HepG2 (cell line): ENCODE data around the gene PDYN. TPM values are rescaled to one million over a fixed set of nuclear protein-coding genes. Genes with fewer than 3 reads are reported as not detected.
A peak's percentile ranks its signal among the peaks of the same experiment; 100 is the strongest.

ENCODE experiments used
- CHD4 ChIP-seq: fragments of 200-600 bp; sonication (generic); IDR thresholded peaks from 2 replicates; pipeline ENCODE4 v1.7.0; 2017; ENCODE audit warnings: mild to moderate bottlenecking, low read length, borderline replicate concordance
- ELF3 ChIP-seq: IDR thresholded peaks from 2 replicates; pipeline ENCODE4 v1.6.1; 2016; ENCODE audit warnings: missing genetic modification reagents, missing compliant biosample characterization
- HNF4G ChIP-seq, 2 experiments: sonication (generic) in 1 of 2; formaldehyde crosslinking in 1 of 2; IDR thresholded peaks; 2 replicates each; pipeline versions ENCODE4 v1.4.0 to v1.6.1; 2011 to 2020; ENCODE audit warnings: borderline replicate concordance in 2 of 2, low read depth in 2 of 2, mild to moderate bottlenecking in 2 of 2, low read length in 1 of 2, missing genetic modification reagents in 1 of 2, moderate library complexity in 1 of 2
- KDM1A ChIP-seq: IDR thresholded peaks from 2 replicates; pipeline ENCODE4 v1.6.1; 2016; ENCODE audit warnings: missing compliant biosample characterization
- MEF2D ChIP-seq: sonication (generic); formaldehyde crosslinking; IDR thresholded peaks from 2 replicates; pipeline ENCODE4 v1.5.1; 2020; ENCODE audit warnings: mild to moderate bottlenecking, missing genetic modification reagents
- RAD21 ChIP-seq: fragments of 450-650 bp; formaldehyde crosslinking; IDR thresholded peaks from 2 replicates; pipeline ENCODE4 v1.5.0; 2020; ENCODE audit warnings: mild to moderate bottlenecking
- SALL1 ChIP-seq: sonication (generic); formaldehyde crosslinking; IDR thresholded peaks from 2 replicates; pipeline ENCODE4 v1.8.0; 2022; ENCODE audit warnings: mild to moderate bottlenecking, missing genetic modification reagents
- SETDB1 ChIP-seq: sonication (generic); formaldehyde crosslinking; IDR thresholded peaks from 2 replicates; pipeline ENCODE4 v1.5.1; 2020; ENCODE audit warnings: missing genetic modification reagents, mild to moderate bottlenecking, borderline replicate concordance
- SMYD3 ChIP-seq: sonication (generic); formaldehyde crosslinking; IDR thresholded peaks from 2 replicates; pipeline ENCODE4 v1.8.1; 2023; ENCODE audit warnings: mild to moderate bottlenecking, missing genetic modification reagents
- SRSF1 ChIP-seq: fragments of 200-400 bp; formaldehyde crosslinking; optimal IDR thresholded peaks from 2 replicates; pipeline ENCODE3; 2017; ENCODE audit warnings: mild to moderate bottlenecking, low read depth, low read length, moderate library complexity
- TCF7L2 ChIP-seq: IDR thresholded peaks from 2 replicates; pipeline ENCODE4 v1.6.1; 2011; ENCODE audit warnings: mild to moderate bottlenecking, low read depth, low read length, moderate library complexity
- ZFP36L1 ChIP-seq: sonication (generic); formaldehyde crosslinking; IDR thresholded peaks from 2 replicates; pipeline ENCODE4 v1.8.0; 2022; ENCODE audit warnings: mild to moderate bottlenecking, missing genetic modification reagents, moderate library complexity
- ZFX ChIP-seq: sonication (generic); formaldehyde crosslinking; IDR thresholded peaks from 2 replicates; pipeline ENCODE4 v1.4.0; 2020; ENCODE audit warnings: mild to moderate bottlenecking, low read depth, missing genetic modification reagents, moderate library complexity
- ZNF564 ChIP-seq: sonication (generic); formaldehyde crosslinking; IDR thresholded peaks from 2 replicates; pipeline ENCODE4 v1.8.1; 2023; ENCODE audit warnings: mild to moderate bottlenecking, missing genetic modification reagents
- ZNF607 ChIP-seq: sonication (generic); formaldehyde crosslinking; IDR thresholded peaks from 2 replicates; pipeline ENCODE4 v1.5.1; 2020; ENCODE audit warnings: missing genetic modification reagents, mild to moderate bottlenecking, borderline replicate concordance
- ZNF615 ChIP-seq: sonication (generic); formaldehyde crosslinking; IDR thresholded peaks from 2 replicates; pipeline ENCODE4 v1.5.0; 2020; ENCODE audit warnings: mild to moderate bottlenecking, missing genetic modification reagents, borderline replicate concordance
- ZNF841 ChIP-seq: sonication (generic); formaldehyde crosslinking; IDR thresholded peaks from 2 replicates; pipeline ENCODE4 v1.8.1; 2023; ENCODE audit warnings: missing genetic modification reagents, borderline replicate concordance
- polyA plus RNA-seq, 8 experiments: library from polyadenylated mRNA; depleted of rRNA in 3 of 8; stranded (reverse) in 7 of 8; unstranded in 1 of 8; fragments of >200 nt; fragmentation: Illumina TruSeq in 4 of 8; extraction: Trizol in 4 of 8; gene quantifications; 2 replicates each; pipeline versions ENCODE4 v1.2.1 to v1.2.3, GENCODE V29; 2011 to 2016; ENCODE audit warnings: low read depth in 4 of 8, missing spikeins in 1 of 8, mixed read lengths in 1 of 8; ENCODE audit not compliant: insufficient read depth in 1 of 8
- total RNA-seq, 5 experiments: library from RNA; depleted of rRNA; stranded (reverse); fragments of >200 nt; fragmentation: Illumina TruSeq; extraction: Trizol; gene quantifications; 2 replicates each; pipeline ENCODE4 v1.2.3, GENCODE V29; 2016; ENCODE audit warnings: low read depth in 1 of 5
- TF ChIP-seq, protein P1 (sequence below): sonication (generic); formaldehyde crosslinking; IDR thresholded peaks from 2 replicates; pipeline ENCODE4 v1.4.0; 2020; ENCODE audit warnings: missing genetic modification reagents; ENCODE audit errors: not compliant biosample characterization
- TF ChIP-seq, protein P2 (sequence below): sonication (generic); formaldehyde crosslinking; IDR thresholded peaks from 2 replicates; pipeline ENCODE4 v1.9.0; 2021; ENCODE audit warnings: missing genetic modification reagents, mild to moderate bottlenecking, borderline replicate concordance
- TF ChIP-seq, protein P3 (sequence below): sonication (generic); formaldehyde crosslinking; IDR thresholded peaks from 2 replicates; pipeline ENCODE4 v1.5.0; 2020; ENCODE audit warnings: missing genetic modification reagents
- TF ChIP-seq, protein P4 (sequence below): sonication (generic); formaldehyde crosslinking; IDR thresholded peaks from 2 replicates; pipeline ENCODE4 v1.4.0; 2020; ENCODE audit warnings: mild to moderate bottlenecking, missing genetic modification reagents

Gene PDYN
- total and polyA plus RNA-seq, 2 of the 13 experiments (the other 11 are each of a cell fraction or from before 2014, with no cell fraction given): not detected

DNA sequence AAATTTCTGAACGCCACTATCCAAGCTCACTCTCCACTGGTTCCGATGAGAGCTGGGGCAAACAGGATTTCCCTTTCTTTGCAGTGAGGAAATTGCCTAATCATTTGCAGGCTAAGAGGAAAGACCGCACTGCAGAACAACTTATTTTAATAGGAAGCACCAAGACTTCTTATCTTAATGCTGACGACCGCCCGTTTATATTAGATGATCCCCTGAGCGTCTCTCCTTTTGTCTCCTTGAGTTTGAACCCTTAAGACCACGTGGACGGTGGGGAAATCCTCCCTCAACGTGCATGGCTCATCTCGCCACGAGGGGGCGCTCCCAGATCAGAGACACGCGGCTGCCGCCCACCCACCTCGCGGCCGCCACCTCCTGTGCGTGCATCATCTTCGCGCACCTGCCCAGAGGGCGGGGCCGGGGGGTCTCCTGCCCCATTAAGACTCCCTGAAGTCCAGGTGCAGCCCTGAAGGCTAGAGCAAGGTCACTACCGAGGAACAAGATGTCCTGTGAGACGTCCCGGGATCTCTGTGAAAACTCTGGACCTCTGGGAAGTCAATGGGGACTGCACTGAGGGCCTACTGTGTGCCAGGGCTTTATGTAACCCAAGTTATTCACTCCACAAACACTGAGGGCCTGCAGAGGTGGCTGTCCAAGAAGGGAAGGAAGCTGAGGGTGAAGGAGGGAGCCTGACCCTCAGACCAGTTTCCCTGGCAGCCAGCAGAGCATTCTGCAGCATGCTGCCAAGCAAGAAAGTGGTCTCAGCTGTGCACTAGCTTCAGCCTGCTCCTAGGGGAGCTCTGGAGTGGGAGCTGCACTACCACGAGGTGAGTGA is 28.1 kb downstream of the PDYN start (continued):
- TF ChIP-seq SALL1 (CRISPR knock-in tag) (peak; percentile 58), ELF3 (CRISPR knock-in tag) (peak; percentile 48; the same call in 1 of the 2 replicates), ZFP36L1 (CRISPR knock-in tag) (no peak), ZNF615 (CRISPR knock-in tag) (no peak), ZNF607 (CRISPR knock-in tag) (0 out of 2 replicates have a peak, but pooled peaks have one; percentile 46), ZNF841 (CRISPR knock-in tag) (no peak), KDM1A (no peak), SETDB1 (CRISPR knock-in tag) (no peak), ZFX (no peak), HNF4G (IDR thresholded peaks at IDR 0.05; ENCODE audit: borderline replicate concordance, low read depth, low read length) (no peak), HNF4G (CRISPR knock-in tag; IDR thresholded peaks at IDR 0.05; ENCODE audit: borderline replicate concordance, low read depth) (no peak), MEF2D (CRISPR knock-in tag) (no peak), TCF7L2 (no peak), SMYD3 (CRISPR knock-in tag) (no peak), SRSF1 (no peak), ZNF564 (CRISPR knock-in tag) (0 out of 2 replicates have a peak, but pooled peaks have one; percentile 24), RAD21 (CRISPR knock-in tag) (peak; percentile 98), CHD4 (no peak)
- TF ChIP-seq, protein P1, sequence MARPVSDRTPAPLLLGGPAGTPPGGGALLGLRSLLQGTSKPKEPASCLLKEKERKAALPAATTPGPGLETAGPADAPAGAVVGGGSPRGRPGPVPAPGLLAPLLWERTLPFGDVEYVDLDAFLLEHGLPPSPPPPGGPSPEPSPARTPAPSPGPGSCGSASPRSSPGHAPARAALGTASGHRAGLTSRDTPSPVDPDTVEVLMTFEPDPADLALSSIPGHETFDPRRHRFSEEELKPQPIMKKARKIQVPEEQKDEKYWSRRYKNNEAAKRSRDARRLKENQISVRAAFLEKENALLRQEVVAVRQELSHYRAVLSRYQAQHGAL (CRISPR knock-in tag): no peak
- TF ChIP-seq, protein P2, sequence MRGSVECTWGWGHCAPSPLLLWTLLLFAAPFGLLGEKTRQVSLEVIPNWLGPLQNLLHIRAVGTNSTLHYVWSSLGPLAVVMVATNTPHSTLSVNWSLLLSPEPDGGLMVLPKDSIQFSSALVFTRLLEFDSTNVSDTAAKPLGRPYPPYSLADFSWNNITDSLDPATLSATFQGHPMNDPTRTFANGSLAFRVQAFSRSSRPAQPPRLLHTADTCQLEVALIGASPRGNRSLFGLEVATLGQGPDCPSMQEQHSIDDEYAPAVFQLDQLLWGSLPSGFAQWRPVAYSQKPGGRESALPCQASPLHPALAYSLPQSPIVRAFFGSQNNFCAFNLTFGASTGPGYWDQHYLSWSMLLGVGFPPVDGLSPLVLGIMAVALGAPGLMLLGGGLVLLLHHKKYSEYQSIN: no peak
- TF ChIP-seq, protein P3, sequence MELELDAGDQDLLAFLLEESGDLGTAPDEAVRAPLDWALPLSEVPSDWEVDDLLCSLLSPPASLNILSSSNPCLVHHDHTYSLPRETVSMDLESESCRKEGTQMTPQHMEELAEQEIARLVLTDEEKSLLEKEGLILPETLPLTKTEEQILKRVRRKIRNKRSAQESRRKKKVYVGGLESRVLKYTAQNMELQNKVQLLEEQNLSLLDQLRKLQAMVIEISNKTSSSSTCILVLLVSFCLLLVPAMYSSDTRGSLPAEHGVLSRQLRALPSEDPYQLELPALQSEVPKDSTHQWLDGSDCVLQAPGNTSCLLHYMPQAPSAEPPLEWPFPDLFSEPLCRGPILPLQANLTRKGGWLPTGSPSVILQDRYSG (CRISPR knock-in tag): no peak
- TF ChIP-seq, protein P4, sequence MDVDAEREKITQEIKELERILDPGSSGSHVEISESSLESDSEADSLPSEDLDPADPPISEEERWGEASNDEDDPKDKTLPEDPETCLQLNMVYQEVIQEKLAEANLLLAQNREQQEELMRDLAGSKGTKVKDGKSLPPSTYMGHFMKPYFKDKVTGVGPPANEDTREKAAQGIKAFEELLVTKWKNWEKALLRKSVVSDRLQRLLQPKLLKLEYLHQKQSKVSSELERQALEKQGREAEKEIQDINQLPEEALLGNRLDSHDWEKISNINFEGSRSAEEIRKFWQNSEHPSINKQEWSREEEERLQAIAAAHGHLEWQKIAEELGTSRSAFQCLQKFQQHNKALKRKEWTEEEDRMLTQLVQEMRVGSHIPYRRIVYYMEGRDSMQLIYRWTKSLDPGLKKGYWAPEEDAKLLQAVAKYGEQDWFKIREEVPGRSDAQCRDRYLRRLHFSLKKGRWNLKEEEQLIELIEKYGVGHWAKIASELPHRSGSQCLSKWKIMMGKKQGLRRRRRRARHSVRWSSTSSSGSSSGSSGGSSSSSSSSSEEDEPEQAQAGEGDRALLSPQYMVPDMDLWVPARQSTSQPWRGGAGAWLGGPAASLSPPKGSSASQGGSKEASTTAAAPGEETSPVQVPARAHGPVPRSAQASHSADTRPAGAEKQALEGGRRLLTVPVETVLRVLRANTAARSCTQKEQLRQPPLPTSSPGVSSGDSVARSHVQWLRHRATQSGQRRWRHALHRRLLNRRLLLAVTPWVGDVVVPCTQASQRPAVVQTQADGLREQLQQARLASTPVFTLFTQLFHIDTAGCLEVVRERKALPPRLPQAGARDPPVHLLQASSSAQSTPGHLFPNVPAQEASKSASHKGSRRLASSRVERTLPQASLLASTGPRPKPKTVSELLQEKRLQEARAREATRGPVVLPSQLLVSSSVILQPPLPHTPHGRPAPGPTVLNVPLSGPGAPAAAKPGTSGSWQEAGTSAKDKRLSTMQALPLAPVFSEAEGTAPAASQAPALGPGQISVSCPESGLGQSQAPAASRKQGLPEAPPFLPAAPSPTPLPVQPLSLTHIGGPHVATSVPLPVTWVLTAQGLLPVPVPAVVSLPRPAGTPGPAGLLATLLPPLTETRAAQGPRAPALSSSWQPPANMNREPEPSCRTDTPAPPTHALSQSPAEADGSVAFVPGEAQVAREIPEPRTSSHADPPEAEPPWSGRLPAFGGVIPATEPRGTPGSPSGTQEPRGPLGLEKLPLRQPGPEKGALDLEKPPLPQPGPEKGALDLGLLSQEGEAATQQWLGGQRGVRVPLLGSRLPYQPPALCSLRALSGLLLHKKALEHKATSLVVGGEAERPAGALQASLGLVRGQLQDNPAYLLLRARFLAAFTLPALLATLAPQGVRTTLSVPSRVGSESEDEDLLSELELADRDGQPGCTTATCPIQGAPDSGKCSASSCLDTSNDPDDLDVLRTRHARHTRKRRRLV (CRISPR knock-in tag): no peak
